Kidney epithelial cell (primary cell): ENCODE measurements around the gene PHF8. TPM values are rescaled to one million over a fixed set of nuclear protein-coding genes. Genes with fewer than 3 reads are reported as not detected.

Experiments
- DNase-seq: peaks from one replicate; pipeline ENCODE4 v3.0.0-alpha.2; 2010; ENCODE audit warnings: low read depth
- H3K27me3 ChIP-seq: 2 replicates; pipeline ENCODE4 v1.6.0; 2011; ENCODE audit warnings: low read length; ENCODE audit not compliant: control insufficient read depth, insufficient read depth
- H3K36me3 ChIP-seq: 2 replicates; pipeline ENCODE4 v1.5.1; 2011; ENCODE audit warnings: low read length; ENCODE audit not compliant: control insufficient read depth, insufficient read depth
- H3K4me3 ChIP-seq: 2 replicates; pipeline ENCODE4 v1.5.1; 2011; ENCODE audit warnings: low read depth, mild to moderate bottlenecking, control low read depth, low read length
- CTCF ChIP-seq: IDR thresholded peaks from 2 replicates; pipeline ENCODE4 v1.5.1; 2011; ENCODE audit warnings: mild to moderate bottlenecking, moderate library complexity, low read length, control low read depth, inconsistent platforms; ENCODE audit not compliant: insufficient read depth, poor library complexity, severe bottlenecking
- total RNA-seq: library from RNA; depleted of rRNA; stranded (reverse); fragments of >200 nt; gene quantifications from 2 replicates; pipeline ENCODE4 v1.2.3, GENCODE V29; 2015

Gene PHF8
- total RNA-seq, 1 donor from 2014 or later = 13.2 TPM

- H3K27me3 ChIP-seq = no peaks in the 10 kb centered on the region
- no peak for DNase-seq
- TF ChIP-seq CTCF = no peak
- no peak overlapping the region for H3K4me3 ChIP-seq
- no peaks in the 10 kb centered on the region for H3K36me3 ChIP-seq
These were observed 113.5 kb downstream of the PHF8 start for GRCh38 chrX:53930515-53931380.

- no peak overlapping the region for H3K4me3 ChIP-seq
- H3K36me3 ChIP-seq = no peaks in the 10 kb centered on the region
- no peak for DNase-seq
- TF ChIP-seq CTCF = no peak
- H3K27me3 ChIP-seq = no peaks in the 10 kb centered on the region
These were observed 118.2 kb downstream of the PHF8 start for GRCh38 chrX:53926030-53926429.

- no peak for TF ChIP-seq CTCF
- Histone ChIP-seq H3K4me3 (no peak overlapping the region), H3K36me3 (no peaks in the 10 kb centered on the region), H3K27me3 (no peaks in the 10 kb centered on the region)
- DNase-seq = no peak
These were observed 125.6 kb downstream of the PHF8 start for GRCh38 chrX:53918702-53919101.

GRCh38 chrX:53900623-53901022, 143.7 kb downstream of the PHF8 start:
- DNase-seq = no peak
- TF ChIP-seq CTCF = no peak
- no peaks in the 10 kb centered on the region for H3K27me3 ChIP-seq
- H3K36me3 ChIP-seq = no peaks in the 10 kb centered on the region
- H3K4me3 ChIP-seq = no peak overlapping the region

- H3K36me3 ChIP-seq = no peaks in the 10 kb centered on the region
- DNase-seq = no peak
- no peak for TF ChIP-seq CTCF
- H3K4me3 ChIP-seq = no peak overlapping the region
- H3K27me3 ChIP-seq = no peaks in the 10 kb centered on the region
These were observed 149.0 kb downstream of the PHF8 start for GRCh38 chrX:53895270-53895669.

Other genes with a start within 250 kb of the PHF8 start
- 3.5 and 5.8 TPM in 2 replicates for gene FAM120C, start 138.8 kb upstream of the PHF8 start, total RNA-seq